UCSD-AML1 (cell line): Measurements from ENCODE around the gene CWC22.
"Not testable (repeated sequence)": the region's sequence is repeated elsewhere in the genome, so short reads cannot be mapped to it uniquely, and the experiment has no call there.

ENCODE experiments used
- DNase-seq: peaks from one replicate; lab custom pipeline; 2025; ENCODE audit not compliant: unreplicated experiment; lab: John Stamatoyannopoulos, UW

CWC22 gene

GRCh38 chr2:179952658-179953057, 54.4 kb downstream of the CWC22 start:
- DNase-seq = no peak

GRCh38 chr2:179951680-179952079, 55.4 kb downstream of the CWC22 start:
- no peak for DNase-seq

GRCh38 chr2:179950391-179950790, 56.7 kb downstream of the CWC22 start:
- DNase-seq = no peak

- DNase-seq = no peak
These were observed 57.7 kb downstream of the CWC22 start for GRCh38 chr2:179949438-179949837.

GRCh38 chr2:179948058-179948457, 59.0 kb downstream of the CWC22 start:
- DNase-seq = no peak

- DNase-seq = no peak
These were observed 60.1 kb downstream of the CWC22 start for GRCh38 chr2:179946810-179947615.

GRCh38 chr2:179946346-179946745, 60.8 kb downstream of the CWC22 start:
- DNase-seq = no peak

GRCh38 chr2:179939259-179939658, 67.8 kb downstream of the CWC22 start:
- no peak for DNase-seq

GRCh38 chr2:179938026-179938425, 69.1 kb downstream of the CWC22 start:
- DNase-seq = no peak

GRCh38 chr2:179936654-179937053, 70.4 kb downstream of the CWC22 start:
- DNase-seq = peak; percentile 10

GRCh38 chr2:179936141-179936540, 71.0 kb downstream of the CWC22 start:
- DNase-seq = no peak

GRCh38 chr2:179932786-179933185, 74.3 kb downstream of the CWC22 start:
- DNase-seq = no peak

GRCh38 chr2:179931502-179931901, 75.6 kb downstream of the CWC22 start:
- DNase-seq = no peak

GRCh38 chr2:179929997-179930396, 77.1 kb downstream of the CWC22 start:
- DNase-seq = not testable (repeated sequence)

GRCh38 chr2:179927041-179927440, 80.1 kb downstream of the CWC22 start:
- DNase-seq = no peak

- DNase-seq = no peak
These were observed 81.4 kb downstream of the CWC22 start for GRCh38 chr2:179925713-179926112.

- no peak for DNase-seq
These were observed 89.8 kb downstream of the CWC22 start for GRCh38 chr2:179917272-179917671.

- no peak for DNase-seq
These were observed 91.6 kb downstream of the CWC22 start for GRCh38 chr2:179915395-179915992.

- no peak for DNase-seq
These were observed 93.3 kb downstream of the CWC22 start for GRCh38 chr2:179913809-179914208.

- DNase-seq = no peak
These were observed 95.5 kb downstream of the CWC22 start for GRCh38 chr2:179911569-179911968.

- no peak for DNase-seq
These were observed 96.4 kb downstream of the CWC22 start for GRCh38 chr2:179910735-179911113.

GRCh38 chr2:179909845-179910734, 97.0 kb downstream of the CWC22 start:
- no peak for DNase-seq
